ENCODE data around the gene ZFYVE26.
"Not testable (repeated sequence)": the region's sequence is repeated elsewhere in the genome, so short reads cannot be mapped to it uniquely, and the experiment has no call there.

The ZFYVE26 gene

GRCh38 chr14:67749341-67750084, 66.9 kb downstream of the ZFYVE26 start:
- DNase-seq, result no peak

DNA sequence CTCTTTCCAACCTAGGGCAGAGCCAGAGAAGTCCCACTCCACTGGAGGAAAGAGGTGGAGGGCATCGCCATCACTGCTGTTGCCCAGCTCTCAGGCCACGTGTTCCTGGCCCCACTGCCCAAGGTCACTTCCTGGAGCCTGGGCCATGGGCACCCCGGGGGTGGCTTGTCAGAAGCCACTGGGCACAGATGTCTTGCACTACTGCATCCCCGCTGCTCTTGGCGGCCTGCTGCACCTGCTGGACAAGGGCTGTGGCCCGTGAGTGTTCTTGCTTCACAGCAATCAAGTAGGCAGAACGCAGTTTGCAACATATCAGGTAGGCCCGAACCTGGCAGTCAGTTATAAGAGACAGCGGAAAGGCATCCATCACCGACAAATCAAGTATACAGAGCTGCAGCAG, 68.1 kb downstream of the ZFYVE26 start:
- DNase-seq, result no peak

- no peak for DNase-seq
Observed at GRCh38 chr14:67746927-67747326, 69.5 kb downstream of the ZFYVE26 start.

DNA sequence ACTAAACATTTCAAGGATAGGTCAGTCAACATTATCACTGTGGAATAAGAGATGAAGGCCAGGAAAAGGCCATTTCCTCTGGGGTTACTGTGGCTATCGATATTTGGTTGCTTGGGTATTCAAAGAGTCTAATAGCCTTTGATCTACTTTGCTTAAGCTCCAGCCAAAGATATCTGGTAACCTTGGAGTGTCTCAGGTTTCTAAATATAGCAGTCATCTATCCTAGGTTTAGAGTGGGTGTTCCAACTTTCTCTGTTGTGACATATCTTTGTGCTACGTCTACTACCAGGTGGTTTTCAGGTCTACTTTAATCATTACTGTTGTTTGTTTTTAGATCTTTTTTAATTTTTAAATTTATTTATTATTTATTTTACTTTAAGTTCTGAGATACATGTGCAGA, 72.3 kb downstream of the ZFYVE26 start:
- DNase-seq, result no peak

- no peak for DNase-seq
Observed at GRCh38 chr14:67738740-67739504, 77.5 kb downstream of the ZFYVE26 start.

DNA sequence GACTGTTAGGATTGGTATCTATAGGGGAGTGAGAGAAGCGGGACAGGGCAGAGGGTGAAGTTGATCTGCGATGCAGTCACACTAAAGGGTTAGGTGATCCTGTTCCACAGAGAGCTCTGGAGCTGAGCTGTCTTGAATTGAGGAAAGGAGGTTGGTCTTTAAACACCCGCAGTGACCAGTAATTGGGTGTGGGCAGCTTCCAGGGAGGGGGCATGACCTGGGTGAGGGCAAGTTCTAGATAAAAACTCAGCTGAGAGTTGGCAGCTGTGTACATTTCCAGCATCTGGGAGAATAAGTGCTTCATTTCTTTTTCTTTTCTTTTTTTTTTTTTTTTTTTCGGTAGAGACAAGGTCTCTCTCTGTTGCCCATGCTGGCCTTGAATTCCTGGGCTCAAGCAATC, 79.6 kb downstream of the ZFYVE26 start:
- DNase-seq, result no peak

GRCh38 chr14:67735336-67736147, 80.8 kb downstream of the ZFYVE26 start:
- DNase-seq, result no peak

DNA sequence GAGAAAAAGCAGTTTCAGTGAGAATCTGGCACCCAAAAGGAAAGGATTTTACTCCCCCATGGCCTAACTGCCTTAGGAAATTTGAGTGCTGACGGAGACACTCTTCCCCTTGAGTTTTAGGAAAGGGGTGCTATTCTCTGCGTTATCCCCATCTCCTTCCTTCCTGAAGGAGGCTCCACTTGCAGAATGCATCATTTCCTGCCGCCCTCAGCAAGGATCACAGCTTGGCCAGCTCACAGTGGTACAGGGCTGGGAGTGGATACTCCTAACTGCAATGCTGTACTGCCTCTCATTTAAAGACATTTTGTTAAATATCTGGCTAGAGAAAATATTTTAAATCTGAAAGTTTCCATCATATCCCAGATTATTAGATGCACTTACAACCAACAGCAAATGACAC, 81.7 kb downstream of the ZFYVE26 start:
- no peak for DNase-seq

- no peak for DNase-seq
Observed at GRCh38 chr14:67733616-67734015, 82.8 kb downstream of the ZFYVE26 start.

GRCh38 chr14:67729072-67729885, 87.1 kb downstream of the ZFYVE26 start:
- no peak for DNase-seq

DNA sequence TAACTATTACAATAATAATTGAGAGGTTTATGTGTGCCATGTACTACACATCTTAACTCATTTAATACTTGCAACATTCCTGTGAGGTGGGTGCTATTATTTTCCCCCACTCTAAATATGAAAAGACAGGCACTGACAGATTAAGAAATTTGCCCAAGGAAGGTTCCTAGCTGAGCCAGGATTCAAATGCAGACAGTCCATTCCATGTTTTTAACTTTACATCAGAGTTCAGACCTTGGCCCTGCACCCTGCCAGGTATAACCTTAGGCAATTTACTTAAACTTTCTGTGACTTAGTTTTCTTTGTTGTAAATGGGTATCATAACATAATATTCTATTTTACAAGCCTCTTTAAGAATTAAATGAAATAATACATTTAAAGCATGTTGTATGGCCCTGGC, 88.1 kb downstream of the ZFYVE26 start:
- no peak for DNase-seq

- no peak for DNase-seq
Observed at GRCh38 chr14:67727361-67727760, 89.0 kb downstream of the ZFYVE26 start.

DNA sequence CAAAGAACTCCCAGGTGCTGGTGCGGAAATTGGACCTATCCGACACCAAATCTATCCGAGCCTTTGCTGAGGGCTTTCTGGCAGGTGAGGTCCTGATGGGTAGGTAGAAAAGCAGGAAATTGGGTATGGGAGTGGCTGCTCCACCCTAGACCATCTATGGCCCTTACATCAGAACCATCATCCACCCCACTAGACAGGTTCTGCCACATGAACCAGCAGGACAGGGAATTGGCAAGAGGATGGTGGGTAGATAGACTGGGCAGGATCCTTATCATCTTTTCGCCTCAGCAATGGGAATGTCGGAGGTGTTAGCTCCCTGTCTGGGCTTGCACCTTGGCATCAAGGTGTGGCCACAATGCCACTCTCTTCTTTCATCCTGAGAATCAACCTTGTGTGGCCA, 91.2 kb downstream of the ZFYVE26 start:
- DNase-seq, result no peak

DNA sequence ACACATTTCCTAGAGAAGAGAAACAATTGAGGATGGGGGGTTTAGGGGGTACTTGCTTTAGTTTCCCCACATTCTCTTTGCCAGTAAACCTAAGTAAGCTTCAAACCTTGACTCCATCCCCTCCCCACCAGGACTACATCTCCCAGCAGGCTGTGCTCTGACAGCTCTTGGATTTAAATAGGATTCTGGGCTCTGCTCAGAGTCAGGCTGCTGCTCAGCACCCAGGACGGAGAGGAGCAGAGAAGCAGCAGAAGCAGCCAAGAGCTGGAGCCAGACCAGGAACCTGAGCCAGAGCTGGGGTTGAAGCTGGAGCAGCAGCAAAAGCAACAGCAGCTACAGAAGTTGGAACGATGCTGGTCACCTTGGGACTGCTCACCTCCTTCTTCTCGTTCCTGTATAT, 94.1 kb downstream of the ZFYVE26 start:
- no peak for DNase-seq

DNA sequence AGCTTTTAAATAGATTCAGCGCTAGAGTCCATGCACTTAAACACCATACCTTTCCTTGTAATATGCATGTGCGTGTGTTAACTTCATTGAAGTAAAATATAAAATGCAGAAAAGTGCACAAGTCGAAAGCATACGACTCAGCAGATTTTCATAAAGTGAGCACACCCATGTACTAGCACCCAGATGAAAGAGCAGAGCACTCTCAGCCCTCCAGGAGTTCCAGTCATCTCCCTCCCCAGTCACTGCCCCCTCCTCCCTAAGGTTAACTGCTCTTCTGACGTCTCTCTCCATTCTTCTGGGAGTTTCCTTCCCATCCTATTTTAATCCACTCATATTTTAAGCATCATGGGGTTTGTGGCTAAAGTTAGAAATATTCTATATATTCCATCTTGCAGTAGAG, 94.5 kb downstream of the ZFYVE26 start:
- no peak for DNase-seq

GRCh38 chr14:67719866-67720265, 96.5 kb downstream of the ZFYVE26 start:
- no peak for DNase-seq

GRCh38 chr14:67719385-67719784, 97.0 kb downstream of the ZFYVE26 start:
- not testable (repeated sequence) for DNase-seq

- no peak for DNase-seq
Observed at GRCh38 chr14:67718265-67718664, 98.1 kb downstream of the ZFYVE26 start.

DNA sequence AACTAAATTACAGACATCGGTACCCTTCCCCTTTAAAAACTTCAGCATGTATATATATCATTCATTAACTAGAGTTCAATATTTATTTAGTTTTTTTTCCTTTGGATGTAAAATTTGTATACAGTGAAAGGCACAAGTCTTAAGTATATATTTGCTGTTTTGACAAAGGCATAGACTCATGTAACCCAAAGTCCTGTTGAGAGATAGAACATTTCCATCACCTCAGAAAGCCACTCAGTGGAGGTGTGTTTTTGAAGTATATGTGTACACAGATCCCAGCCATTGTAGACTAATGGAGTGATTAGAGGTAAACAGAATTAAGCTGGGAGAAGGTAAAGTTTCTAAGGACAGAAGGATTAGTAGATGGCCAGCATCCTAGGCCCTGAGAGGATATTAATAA, 99.3 kb downstream of the ZFYVE26 start:
- DNase-seq, result no peak

- no peak for DNase-seq
Observed at GRCh38 chr14:67710209-67710608, 106.2 kb downstream of the ZFYVE26 start.

- DNase-seq, result not testable (repeated sequence)
Observed at GRCh38 chr14:67709796-67710195, 106.6 kb downstream of the ZFYVE26 start.

DNA sequence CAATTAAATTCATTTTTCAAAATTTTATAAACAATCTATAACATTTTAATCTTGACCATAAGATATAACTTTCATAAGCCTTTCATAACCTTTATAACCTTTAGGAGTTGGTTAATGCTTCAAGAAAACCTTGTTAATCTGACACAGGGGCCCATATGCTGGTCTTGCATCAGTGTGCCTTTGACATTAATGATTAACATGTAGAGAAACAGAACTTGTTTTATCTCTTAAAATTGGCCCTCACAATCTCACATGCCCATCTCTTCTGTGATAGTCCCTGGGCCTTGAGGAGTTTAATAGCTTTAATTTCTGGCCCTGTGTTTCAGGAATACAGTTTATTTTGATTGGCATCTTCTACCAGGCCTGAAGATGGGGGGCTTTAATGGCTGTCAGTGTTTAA, 107.0 kb downstream of the ZFYVE26 start:
- DNase-seq, result not testable (repeated sequence)

GRCh38 chr14:67705211-67705610, 111.2 kb downstream of the ZFYVE26 start:
- DNase-seq, result no peak
